GM12878 (cell line): ENCODE measurements around the gene PTPRQ. TPM values are rescaled to one million over a fixed set of nuclear protein-coding genes. Genes with fewer than 3 reads are reported as not detected.

ENCODE experiments used
- ATAC-seq: fragments of 200-7000 bp; cut with Tn5 transposase; 3 replicates; pipeline ENCODE4 v1.9.1; 2020; ENCODE audit warnings: mild to moderate bottlenecking, moderate library complexity
- BruUV-seq: library from RNA; stranded (reverse); fragments of 400-500 nt; replicated peaks from 2 replicates; lab custom pipeline; 2021; lab: Mats Ljungman, UMichigan
- CTCF ChIA-PET: fragments of 300-600 bp; sonication (Branson Sonifier 250); formaldehyde crosslinking; extraction: SDS; loops from one replicate; lab custom pipeline; 2021; ENCODE audit warnings: inconsistent platforms; lab: Yijun Ruan, JAX
- POLR2A ChIA-PET: fragments of 350-600 bp; formaldehyde crosslinking; extraction: SDS; loops from one replicate; lab custom pipeline; 2021; ENCODE audit warnings: inconsistent platforms; lab: Charles Lee
- RAD21 ChIA-PET: fragments of 300-600 bp; sonication (Branson Sonifier 250); formaldehyde crosslinking; loops from one replicate; lab custom pipeline; 2023; ENCODE audit warnings: antibody characterized with exemption; ENCODE audit not compliant: unreplicated experiment; lab: Charles Lee
- SMC1A ChIA-PET: fragments of 300-600 bp; sonication (Branson Sonifier 250); formaldehyde crosslinking; loops from one replicate; lab custom pipeline; 2023; ENCODE audit not compliant: unreplicated experiment, uncharacterized antibody; lab: Charles Lee
- DNase-seq: peaks from one replicate; pipeline ENCODE4 v3.0.0-alpha.2; 2011; ENCODE audit warnings: low read depth, low spot score
- FAIRE-seq: peaks from 3 replicates; lab custom pipeline; 2011; peaks lifted over from hg19 to GRCh38; lab: Jason Lieb, UNC
- H2AFZ ChIP-seq: 2 replicates; pipeline ENCODE4 v1.6.0; 2011; ENCODE audit warnings: low read depth, low read length, control low read depth; ENCODE audit not compliant: control insufficient read depth
- H3K27ac ChIP-seq: 2 replicates; pipeline ENCODE4 v1.5.1; 2011; ENCODE audit warnings: control low read depth; ENCODE audit not compliant: control insufficient read depth, insufficient read depth
- H3K27me3 ChIP-seq, 2 experiments: replicated peaks in 1 of 2; 2 replicates each; pipeline versions ENCODE4 v1.6.0 to v1.6.1; 2011; ENCODE audit warnings: low read length in 1 of 2; ENCODE audit not compliant: control insufficient read depth in 2 of 2, insufficient read depth in 2 of 2
- H3K36me3 ChIP-seq, 2 experiments: 2 replicates each; pipeline ENCODE4 v1.5.1; 2011; ENCODE audit warnings: low read length in 1 of 2; ENCODE audit not compliant: control insufficient read depth in 2 of 2, insufficient read depth in 2 of 2
- H3K4me1 ChIP-seq: 2 replicates; pipeline ENCODE4 v1.6.1; 2011; ENCODE audit warnings: mild to moderate bottlenecking, low read length, moderate library complexity, mixed read lengths; ENCODE audit not compliant: control insufficient read depth, insufficient read depth
- H3K4me2 ChIP-seq: 2 replicates; pipeline ENCODE4 v1.6.0; 2011; ENCODE audit warnings: control low read depth; ENCODE audit not compliant: control insufficient read depth, insufficient read depth
- H3K4me3 ChIP-seq: fragments of 200-600 bp; sonication (generic); 2 replicates; pipeline ENCODE4 v1.5.1; 2016
- H3K79me2 ChIP-seq: 2 replicates; pipeline ENCODE4 v1.6.0; 2011; ENCODE audit warnings: low read length; ENCODE audit not compliant: control insufficient read depth, insufficient read depth
- H3K9ac ChIP-seq: 2 replicates; pipeline ENCODE4 v1.8.0; 2011; ENCODE audit warnings: low read length, control low read depth, mixed read lengths; ENCODE audit not compliant: control insufficient read depth, insufficient read depth
- H3K9me3 ChIP-seq: replicated peaks from 3 replicates; pipeline ENCODE4 v1.5.1; 2011; ENCODE audit warnings: mild to moderate bottlenecking, low read length; ENCODE audit not compliant: control insufficient read depth, insufficient read depth
- H4K20me1 ChIP-seq: 2 replicates; pipeline ENCODE4 v1.6.0; 2011; ENCODE audit not compliant: control insufficient read depth, insufficient read depth
- CBFB ChIP-seq: IDR thresholded peaks from 2 replicates; pipeline ENCODE4 v1.6.1; 2016; ENCODE audit warnings: antibody characterized with exemption, low read depth
- E2F8 ChIP-seq: fragments of 450-650 bp; IDR thresholded peaks from 2 replicates; pipeline ENCODE4 v1.6.1; 2018; ENCODE audit warnings: mild to moderate bottlenecking, low read depth, moderate library complexity; ENCODE audit not compliant: partially characterized antibody
- GABPA ChIP-seq: IDR thresholded peaks from 2 replicates; pipeline ENCODE4 v1.6.1; 2014; ENCODE audit warnings: antibody characterized with exemption, low read depth, mild to moderate bottlenecking, inconsistent platforms
- NFYB ChIP-seq: IDR thresholded peaks from 2 replicates; pipeline ENCODE4 v1.6.1; 2011; ENCODE audit warnings: low read depth, mild to moderate bottlenecking, low read length, improper control_type of control experiment, moderate library complexity; ENCODE audit not compliant: insufficient read depth
- POLR2AphosphoS5 ChIP-seq: IDR thresholded peaks from 2 replicates; pipeline ENCODE4 v1.6.1; 2011; ENCODE audit warnings: mild to moderate bottlenecking, low read length, inconsistent platforms
- RUNX3 ChIP-seq: IDR thresholded peaks from 2 replicates; pipeline ENCODE4 v1.6.1; 2012; ENCODE audit warnings: low read length, inconsistent platforms
- ZNF217 ChIP-seq: fragments of 450-650 bp; IDR thresholded peaks from 2 replicates; pipeline ENCODE4 v1.6.1; 2017; ENCODE audit warnings: antibody characterized with exemption, mild to moderate bottlenecking
- in situ Hi-C: fragments of 300-500 bp; cut with MboI; formaldehyde crosslinking; loops from 9 replicates; pipeline ENCODE4 v1.14.3; 2018; ENCODE audit warnings: mixed read lengths
- intact Hi-C: fragments of 100-400 bp; cut with micrococcal nuclease; formaldehyde crosslinking; loops from one replicate; pipeline ENCODE4 v1.14.2; 2022; ENCODE audit not compliant: unreplicated experiment
- polyA plus RNA-seq, 11 experiments: library from polyadenylated mRNA; depleted of rRNA in 4 of 11; unstranded in 6 of 11; stranded (reverse) in 5 of 11; fragments of >200 nt; fragmentation: Nextera tagmentation in 4 of 11; fragmentation: Illumina TruSeq in 1 of 11; extraction: Ambion mirVana in 4 of 11; extraction: Trizol in 1 of 11; gene quantifications; 1 replicate in 1 of 11; 2 replicates in 10 of 11; pipeline versions ENCODE4 v1.2.1 to v1.2.3, GENCODE V29; 2011 to 2016; ENCODE audit warnings: inconsistent platforms in 2 of 11, missing spikeins in 2 of 11, low read depth in 1 of 11
- total RNA-seq, 4 experiments: library from RNA; depleted of rRNA in 3 of 4; stranded (reverse); fragments of >200 nt in 3 of 4; fragmentation: Illumina TruSeq in 1 of 4; extraction: Trizol in 1 of 4; gene quantifications; 2 replicates each; pipeline versions ENCODE4 v1.2.1 to v1.2.3, GENCODE V29; 2013 to 2021

Gene PTPRQ
- total and polyA plus RNA-seq, 10 of the 15 experiments (the other 5 are each of a cell fraction or from before 2014, with no cell fraction given), result 0.01 TPM; not detected in 9

GRCh38 chr12:80567401-80567800 lies 123.4 kb downstream of the PTPRQ start:
- Histone ChIP-seq H3K27ac (no peak overlapping the region), H4K20me1 (no peaks in the 10 kb centered on the region), H3K79me2 (no peaks in the 10 kb centered on the region), H3K36me3 (no peaks in the 10 kb centered on the region), H3K9ac (no peak overlapping the region), H3K4me3 (no peak overlapping the region), H3K27me3 (no peaks in the 10 kb centered on the region), H2AFZ (no peak overlapping the region), H3K4me1 (no peaks in the 10 kb centered on the region), H3K9me3 (no peaks in the 10 kb centered on the region), H3K4me2 (no peak overlapping the region)
- RAD21 ChIA-PET, result no interaction called here
- no peak for ATAC-seq
- in situ Hi-C loops (no loop called here), intact Hi-C loops (no loop called here)
- SMC1A ChIA-PET, result no interaction called here
- no TSS peak for BruUV-seq
- no peak for DNase-seq
- POLR2A ChIA-PET, result no interaction called here
- CTCF ChIA-PET, result no interaction called here
- no peak for TF ChIP-seq ZNF217
- TF ChIP-seq E2F8, result no peak
- no peak for TF ChIP-seq NFYB
- TF ChIP-seq RUNX3, result no peak
- TF ChIP-seq GABPA, result no peak
- no peak for TF ChIP-seq CBFB
- no peak for TF ChIP-seq POLR2AphosphoS5
- FAIRE-seq, result no peak
